DND-41 (cell line): ENCODE measurements around the gene SLC16A13.

Experiments
- ATAC-seq: fragments of 200-7000 bp; cut with Tn5 transposase; 3 replicates; pipeline ENCODE4 v1.9.1; 2021; ENCODE audit warnings: low read depth; ENCODE audit not compliant: insufficient read depth
- DNase-seq: peaks from one replicate; pipeline ENCODE4 v3.0.0-alpha.2; 2020
- H2AFZ ChIP-seq: 2 replicates; pipeline ENCODE4 v1.6.0; 2012; ENCODE audit warnings: low read depth, low read length
- H3K27ac ChIP-seq: 2 replicates; pipeline ENCODE4 v1.5.1; 2012; ENCODE audit warnings: low read length, inconsistent platforms
- H3K27me3 ChIP-seq: fragments of 200-600 bp; sonication (generic); 2 replicates; pipeline ENCODE4 v1.6.0; 2012; ENCODE audit warnings: low read length, mild to moderate bottlenecking, inconsistent platforms; ENCODE audit not compliant: insufficient read depth, poor library complexity
- H3K36me3 ChIP-seq: 2 replicates; pipeline ENCODE4 v1.5.1; 2012; ENCODE audit warnings: low read length, inconsistent platforms; ENCODE audit not compliant: insufficient read depth
- H3K4me1 ChIP-seq: 2 replicates; pipeline ENCODE4 v1.5.1; 2012; ENCODE audit warnings: mild to moderate bottlenecking, low read length; ENCODE audit not compliant: insufficient read depth
- H3K4me2 ChIP-seq: 2 replicates; pipeline ENCODE4 v1.6.0; 2012; ENCODE audit warnings: mild to moderate bottlenecking, moderate library complexity, low read length, inconsistent platforms; ENCODE audit not compliant: insufficient read depth
- H3K4me3 ChIP-seq, 2 experiments: fragments of 200-600 bp in 1 of 2; shearing (Covaris generic) in 1 of 2; 2 replicates each; pipeline ENCODE4 v1.5.1; 2012 to 2016; ENCODE audit warnings: inconsistent platforms in 2 of 2, low read length in 2 of 2, mild to moderate bottlenecking in 2 of 2, low read depth in 1 of 2, moderate library complexity in 1 of 2
- H3K79me2 ChIP-seq: 2 replicates; pipeline ENCODE4 v1.6.0; 2012; ENCODE audit warnings: low read length, inconsistent platforms; ENCODE audit not compliant: insufficient read depth
- H3K9ac ChIP-seq: 2 replicates; pipeline ENCODE4 v1.6.0; 2012; ENCODE audit warnings: low read depth, mild to moderate bottlenecking, inconsistent platforms, low read length, moderate library complexity
- H3K9me3 ChIP-seq: 2 replicates; pipeline ENCODE4 v1.5.1; 2012; ENCODE audit warnings: low read length, moderate library complexity, mild to moderate bottlenecking, inconsistent platforms; ENCODE audit not compliant: insufficient read depth, severe bottlenecking
- H4K20me1 ChIP-seq: 2 replicates; pipeline ENCODE4 v1.6.0; 2012; ENCODE audit warnings: low read length; ENCODE audit not compliant: insufficient read depth
- EZH2 ChIP-seq: IDR thresholded peaks from 3 replicates; pipeline ENCODE4 v1.6.1; 2012; ENCODE audit warnings: borderline replicate concordance, low read depth, mild to moderate bottlenecking, moderate library complexity, low read length, inconsistent platforms; ENCODE audit not compliant: severe bottlenecking
- TF ChIP-seq, protein P1 (sequence below): IDR thresholded peaks from 2 replicates; pipeline ENCODE4 v1.5.1; 2012; ENCODE audit warnings: borderline replicate concordance, low read length, moderate library complexity, mild to moderate bottlenecking; ENCODE audit not compliant: poor library complexity, severe bottlenecking; ENCODE audit errors: extremely low read depth

The SLC16A13 gene

DNA sequence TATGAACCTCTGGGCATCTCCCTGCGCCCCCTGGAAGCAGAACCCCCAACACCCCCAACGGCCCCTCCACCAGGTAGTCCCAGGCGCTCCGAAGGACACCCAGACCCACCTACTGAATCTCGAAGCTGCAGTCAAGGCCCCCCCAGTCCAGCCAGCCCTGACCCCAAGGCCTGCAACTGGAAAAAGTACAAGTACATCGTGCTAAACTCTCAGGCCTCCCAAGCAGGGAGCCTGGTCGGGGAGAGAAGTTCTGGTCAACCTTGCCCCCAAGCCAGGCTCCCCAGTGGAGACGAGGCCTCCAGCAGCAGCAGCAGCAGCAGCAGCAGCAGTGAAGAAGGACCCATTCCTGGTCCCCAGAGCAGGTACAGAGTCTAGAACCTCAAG lies 11.4 kb upstream of the SLC16A13 start:
- H3K4me2 ChIP-seq: no peak overlapping the region

DNA sequence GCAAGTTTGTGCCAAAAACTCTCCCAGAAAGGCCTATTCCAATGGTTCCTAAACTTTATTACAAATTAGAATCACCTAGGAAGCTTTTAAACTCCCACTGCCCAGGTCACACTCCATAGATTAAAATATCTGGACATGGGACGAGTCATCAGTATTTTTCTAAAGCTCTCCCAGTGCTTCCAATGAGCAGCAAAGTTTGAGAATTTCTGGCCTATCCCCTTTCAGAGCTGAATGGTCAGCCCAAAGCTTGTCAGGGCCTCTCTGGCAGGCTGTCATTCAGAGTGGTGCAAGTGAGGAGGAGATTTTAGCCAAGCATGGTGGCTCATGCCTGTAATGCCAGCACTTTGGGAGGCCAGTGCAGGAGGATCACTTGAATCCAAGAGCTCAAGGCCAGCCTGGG lies 10.6 kb upstream of the SLC16A13 start:
- H3K4me2 ChIP-seq: no peak overlapping the region

More for the DNA sequence above, 11.4 kb upstream of the SLC16A13 start:
- Histone ChIP-seq H3K27ac (no peak overlapping the region), H2AFZ (no peak overlapping the region), H3K9me3 (no peaks in the 10 kb centered on the region), H3K4me1 (peaks cover 16% of the 10 kb centered on the region), H3K4me3 (no peak overlapping the region), H3K27me3 (no peaks in the 10 kb centered on the region), H3K36me3 (no peaks in the 10 kb centered on the region), H4K20me1 (no peaks in the 10 kb centered on the region), H3K9ac (no peak overlapping the region), H3K79me2 (no peaks in the 10 kb centered on the region)
- ATAC-seq (no peak), DNase-seq (no peak)
- TF ChIP-seq, protein P1, sequence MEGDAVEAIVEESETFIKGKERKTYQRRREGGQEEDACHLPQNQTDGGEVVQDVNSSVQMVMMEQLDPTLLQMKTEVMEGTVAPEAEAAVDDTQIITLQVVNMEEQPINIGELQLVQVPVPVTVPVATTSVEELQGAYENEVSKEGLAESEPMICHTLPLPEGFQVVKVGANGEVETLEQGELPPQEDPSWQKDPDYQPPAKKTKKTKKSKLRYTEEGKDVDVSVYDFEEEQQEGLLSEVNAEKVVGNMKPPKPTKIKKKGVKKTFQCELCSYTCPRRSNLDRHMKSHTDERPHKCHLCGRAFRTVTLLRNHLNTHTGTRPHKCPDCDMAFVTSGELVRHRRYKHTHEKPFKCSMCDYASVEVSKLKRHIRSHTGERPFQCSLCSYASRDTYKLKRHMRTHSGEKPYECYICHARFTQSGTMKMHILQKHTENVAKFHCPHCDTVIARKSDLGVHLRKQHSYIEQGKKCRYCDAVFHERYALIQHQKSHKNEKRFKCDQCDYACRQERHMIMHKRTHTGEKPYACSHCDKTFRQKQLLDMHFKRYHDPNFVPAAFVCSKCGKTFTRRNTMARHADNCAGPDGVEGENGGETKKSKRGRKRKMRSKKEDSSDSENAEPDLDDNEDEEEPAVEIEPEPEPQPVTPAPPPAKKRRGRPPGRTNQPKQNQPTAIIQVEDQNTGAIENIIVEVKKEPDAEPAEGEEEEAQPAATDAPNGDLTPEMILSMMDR: no peak
- no peak for TF ChIP-seq EZH2

DNA sequence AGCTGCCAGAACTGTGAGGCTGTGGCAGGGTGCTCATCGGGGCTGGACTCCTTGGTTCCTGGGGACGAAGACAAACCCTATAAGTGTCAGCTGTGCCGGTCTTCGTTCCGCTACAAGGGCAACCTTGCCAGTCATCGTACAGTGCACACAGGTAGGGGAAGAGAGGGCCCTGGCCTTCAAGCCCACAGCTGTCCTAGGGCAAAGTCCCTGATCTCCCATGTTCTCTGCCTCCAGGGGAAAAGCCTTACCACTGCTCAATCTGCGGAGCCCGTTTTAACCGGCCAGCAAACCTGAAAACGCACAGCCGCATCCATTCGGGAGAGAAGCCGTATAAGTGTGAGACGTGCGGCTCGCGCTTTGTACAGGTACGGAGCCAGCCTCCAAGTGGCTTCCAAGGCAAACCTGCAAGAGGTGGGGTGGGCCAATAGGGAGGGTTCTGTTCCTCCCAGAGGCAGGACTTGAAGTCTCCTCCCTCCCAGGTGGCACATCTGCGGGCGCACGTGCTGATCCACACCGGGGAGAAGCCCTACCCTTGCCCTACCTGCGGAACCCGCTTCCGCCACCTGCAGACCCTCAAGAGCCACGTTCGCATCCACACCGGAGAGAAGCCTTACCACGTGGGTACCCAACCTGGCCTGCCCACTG lies 9.2 kb upstream of the SLC16A13 start:
- H3K9me3 ChIP-seq: no peaks in the 10 kb centered on the region
- ATAC-seq (no peak), DNase-seq (no peak)
- H3K9ac ChIP-seq: no peak overlapping the region
- no peaks in the 10 kb centered on the region for H3K36me3 ChIP-seq
- peaks cover 21% of the 10 kb centered on the region for H3K4me1 ChIP-seq
- no peak overlapping the region for H3K4me2 ChIP-seq
- no peaks in the 10 kb centered on the region for H3K79me2 ChIP-seq
- no peak for TF ChIP-seq EZH2
- TF ChIP-seq, protein P1: no peak
- H3K4me3 ChIP-seq: no peak overlapping the region
- H3K27ac ChIP-seq: no peak overlapping the region
- no peak overlapping the region for H2AFZ ChIP-seq
- H4K20me1 ChIP-seq: no peaks in the 10 kb centered on the region
- H3K27me3 ChIP-seq: no peaks in the 10 kb centered on the region

More for the DNA sequence above, 10.6 kb upstream of the SLC16A13 start:
- Histone ChIP-seq H3K4me3 (no peak overlapping the region), H4K20me1 (no peaks in the 10 kb centered on the region), H3K4me1 (peaks cover 25% of the 10 kb centered on the region), H3K9me3 (no peaks in the 10 kb centered on the region), H3K9ac (no peak overlapping the region), H2AFZ (no peak overlapping the region), H3K36me3 (no peaks in the 10 kb centered on the region), H3K27ac (no peak overlapping the region), H3K27me3 (no peaks in the 10 kb centered on the region), H3K79me2 (no peaks in the 10 kb centered on the region)
- DNase-seq (no peak), ATAC-seq (no peak)
- TF ChIP-seq, protein P1: no peak
- TF ChIP-seq EZH2: no peak
